ENCODE results near the gene SPON1.

The SPON1 gene

DNA sequence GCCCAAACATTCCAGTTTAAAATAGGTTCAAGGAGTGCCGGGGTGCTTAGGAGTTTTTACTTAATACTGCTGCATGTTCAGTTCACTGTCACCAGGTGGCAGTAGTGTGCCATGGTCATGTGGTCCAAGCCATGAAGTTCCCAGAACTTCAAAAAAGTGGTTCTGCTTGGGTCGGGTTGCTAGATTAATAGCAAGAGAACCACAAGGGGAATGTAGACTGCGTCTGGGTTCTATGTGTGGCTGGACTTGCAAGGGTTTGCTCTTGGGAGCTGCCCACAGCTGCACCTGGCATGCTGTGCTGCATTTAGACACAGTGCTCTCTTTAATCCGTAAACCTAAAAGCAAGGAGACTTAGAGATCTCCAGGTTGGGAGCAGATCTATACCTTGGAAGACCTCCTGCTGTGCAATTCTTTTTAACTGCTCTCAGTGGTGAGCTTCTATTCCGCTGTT, 6.5 kb upstream of the SPON1 start:
- peak; percentile 80 to 84 for DNase-seq (ENCODE audit: low read depth in 2 of 2)
- TF ChIP-seq, protein P1, sequence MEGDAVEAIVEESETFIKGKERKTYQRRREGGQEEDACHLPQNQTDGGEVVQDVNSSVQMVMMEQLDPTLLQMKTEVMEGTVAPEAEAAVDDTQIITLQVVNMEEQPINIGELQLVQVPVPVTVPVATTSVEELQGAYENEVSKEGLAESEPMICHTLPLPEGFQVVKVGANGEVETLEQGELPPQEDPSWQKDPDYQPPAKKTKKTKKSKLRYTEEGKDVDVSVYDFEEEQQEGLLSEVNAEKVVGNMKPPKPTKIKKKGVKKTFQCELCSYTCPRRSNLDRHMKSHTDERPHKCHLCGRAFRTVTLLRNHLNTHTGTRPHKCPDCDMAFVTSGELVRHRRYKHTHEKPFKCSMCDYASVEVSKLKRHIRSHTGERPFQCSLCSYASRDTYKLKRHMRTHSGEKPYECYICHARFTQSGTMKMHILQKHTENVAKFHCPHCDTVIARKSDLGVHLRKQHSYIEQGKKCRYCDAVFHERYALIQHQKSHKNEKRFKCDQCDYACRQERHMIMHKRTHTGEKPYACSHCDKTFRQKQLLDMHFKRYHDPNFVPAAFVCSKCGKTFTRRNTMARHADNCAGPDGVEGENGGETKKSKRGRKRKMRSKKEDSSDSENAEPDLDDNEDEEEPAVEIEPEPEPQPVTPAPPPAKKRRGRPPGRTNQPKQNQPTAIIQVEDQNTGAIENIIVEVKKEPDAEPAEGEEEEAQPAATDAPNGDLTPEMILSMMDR (IDR thresholded peaks at IDR 0.05; ENCODE audit: low read depth, low read length): peak; percentile 91

DNA sequence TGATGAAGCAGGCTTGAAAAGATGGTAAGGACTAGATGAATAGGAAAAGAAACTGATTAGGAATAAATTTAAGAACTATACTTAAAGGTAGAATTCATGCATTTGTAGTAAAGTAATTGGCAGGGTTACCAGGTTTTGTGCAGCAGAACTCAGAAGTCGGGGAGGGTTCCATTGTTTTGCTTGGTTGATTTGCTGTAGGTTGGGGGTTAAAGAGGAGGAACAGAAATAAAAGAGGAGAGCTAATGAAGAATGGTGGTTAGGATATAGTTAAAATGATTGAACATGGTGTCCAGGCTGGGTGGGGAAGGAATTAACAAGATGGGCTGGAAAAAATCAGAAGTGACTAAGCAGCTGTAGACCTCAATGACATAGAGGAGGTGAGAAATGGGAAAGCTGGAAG, 5.5 kb upstream of the SPON1 start:
- TF ChIP-seq, protein P1 (IDR thresholded peaks at IDR 0.05; ENCODE audit: low read depth, low read length): no peak
- DNase-seq (ENCODE audit: low read depth in 2 of 2): no peak
- H3K4me3 ChIP-seq (replicated peaks in 1 of 2; ENCODE audit: low read depth in 2 of 2, low read length in 2 of 2): no peak overlapping the region

More for the DNA sequence above, 6.5 kb upstream of the SPON1 start:
- H3K4me3 ChIP-seq (replicated peaks in 1 of 2; ENCODE audit: low read depth in 2 of 2, low read length in 2 of 2): no peak overlapping the region

DNA sequence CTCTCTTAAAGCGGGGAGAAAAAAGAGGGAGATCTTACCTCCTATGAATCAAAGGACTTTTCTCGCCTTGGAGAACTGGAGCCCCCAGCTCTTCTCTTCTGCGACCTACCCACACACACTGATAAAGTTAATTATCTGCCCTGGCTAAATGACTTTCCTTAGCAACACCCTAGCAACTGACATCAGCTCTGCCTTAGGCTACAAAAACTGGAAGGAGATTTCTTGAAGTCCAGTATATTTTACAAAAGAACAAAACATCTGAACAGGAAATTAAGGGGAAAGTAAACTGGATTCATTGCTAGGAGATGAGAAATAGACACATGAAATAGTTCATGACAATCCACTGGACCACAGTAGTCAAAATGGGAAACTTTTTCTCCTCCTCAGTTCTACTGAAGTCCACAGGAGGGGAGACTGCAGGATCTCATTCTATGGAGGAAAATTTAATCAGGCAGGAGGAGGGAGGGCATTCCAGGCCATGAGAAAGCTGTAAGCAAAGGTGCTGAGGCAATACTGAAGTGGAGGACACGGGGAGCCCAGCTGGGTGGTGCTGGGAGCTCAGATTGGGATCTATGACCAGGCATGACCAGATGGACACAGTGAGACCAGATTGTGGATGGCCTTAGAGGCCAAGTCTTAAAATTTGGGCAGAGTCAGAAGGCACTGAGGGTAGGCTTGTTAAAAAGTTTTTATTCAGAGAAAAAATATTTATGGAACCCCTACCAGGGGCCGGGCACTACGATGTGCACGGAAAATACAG, 3.7 kb upstream of the SPON1 start:
- TF ChIP-seq, protein P1 (IDR thresholded peaks at IDR 0.05; ENCODE audit: low read depth, low read length): no peak
- H3K4me3 ChIP-seq (replicated peaks in 1 of 2; ENCODE audit: low read depth in 2 of 2, low read length in 2 of 2): no peak overlapping the region
- DNase-seq (ENCODE audit: low read depth in 2 of 2): no peak

DNA sequence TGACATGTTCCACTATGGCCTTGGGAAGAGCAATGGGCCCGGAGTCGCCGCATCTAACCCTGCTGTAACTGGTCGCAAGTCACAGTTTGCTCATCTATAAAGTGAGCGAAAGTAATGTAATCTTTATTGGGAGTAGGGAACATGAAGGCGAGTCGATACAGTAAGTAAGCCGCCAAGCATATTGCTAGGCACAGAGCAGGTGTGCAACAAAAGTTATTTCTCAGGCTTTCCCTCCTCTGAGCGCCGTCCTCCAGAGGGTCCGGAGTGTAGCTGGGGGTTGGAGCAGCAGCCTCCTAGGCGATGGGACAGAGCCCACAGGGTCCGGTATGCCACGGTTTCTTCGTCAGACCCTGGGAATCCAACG, 343 bp upstream of the SPON1 start:
- H3K4me3 ChIP-seq (replicated peaks in 1 of 2; ENCODE audit: low read depth in 2 of 2, low read length in 2 of 2): peak overlapping the region in 1 of 2 donors; percentile 2
- TF ChIP-seq, protein P1 (IDR thresholded peaks at IDR 0.05; ENCODE audit: low read depth, low read length): no peak
- DNase-seq (ENCODE audit: low read depth in 2 of 2): no peak

DNA sequence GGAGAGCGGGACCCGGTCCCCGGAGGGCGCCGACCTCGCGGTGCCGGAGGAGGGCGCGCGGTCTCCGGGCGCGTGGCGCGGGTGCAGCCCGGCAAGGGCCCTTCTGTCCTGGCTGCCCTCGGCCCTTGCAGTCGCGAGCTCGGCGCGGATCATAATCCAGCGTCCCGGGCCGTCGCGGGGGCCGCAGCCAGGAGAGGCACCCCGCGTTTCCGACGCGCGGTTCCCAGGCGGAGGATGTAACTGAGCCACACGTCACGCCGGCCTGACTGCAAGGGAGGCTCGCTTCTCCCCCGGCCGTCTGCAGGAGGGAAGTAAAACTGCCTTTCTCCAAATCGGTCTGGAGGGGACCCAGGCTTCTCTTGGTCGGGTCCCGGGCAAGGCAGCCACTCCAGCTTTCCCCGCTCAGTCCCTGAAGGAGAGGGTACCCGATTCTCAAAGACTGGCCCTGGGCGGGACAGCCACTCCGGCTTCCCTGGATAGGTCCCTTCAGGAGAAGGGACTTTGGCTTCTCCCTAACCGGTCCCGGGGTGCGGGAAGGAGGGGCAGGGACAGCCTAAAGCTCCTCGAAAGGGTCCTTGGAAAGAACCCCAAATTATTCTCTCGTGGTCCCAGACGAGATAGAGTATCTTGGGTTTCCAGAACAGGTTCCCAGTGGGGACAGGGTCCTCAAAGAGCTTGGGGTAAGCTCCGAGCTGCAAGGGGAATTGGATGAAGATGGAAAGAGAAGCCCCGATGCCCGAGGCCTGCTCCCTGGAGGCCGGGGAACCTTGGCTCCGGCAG, 836 bp downstream of the SPON1 start:
- peak overlapping the region in 1 of 2 donors; percentile 35 for H3K4me3 ChIP-seq (replicated peaks in 1 of 2; ENCODE audit: low read depth in 2 of 2, low read length in 2 of 2)
- peak in 1 of 2 donors; percentile 27 for DNase-seq (ENCODE audit: low read depth in 2 of 2)

DNA sequence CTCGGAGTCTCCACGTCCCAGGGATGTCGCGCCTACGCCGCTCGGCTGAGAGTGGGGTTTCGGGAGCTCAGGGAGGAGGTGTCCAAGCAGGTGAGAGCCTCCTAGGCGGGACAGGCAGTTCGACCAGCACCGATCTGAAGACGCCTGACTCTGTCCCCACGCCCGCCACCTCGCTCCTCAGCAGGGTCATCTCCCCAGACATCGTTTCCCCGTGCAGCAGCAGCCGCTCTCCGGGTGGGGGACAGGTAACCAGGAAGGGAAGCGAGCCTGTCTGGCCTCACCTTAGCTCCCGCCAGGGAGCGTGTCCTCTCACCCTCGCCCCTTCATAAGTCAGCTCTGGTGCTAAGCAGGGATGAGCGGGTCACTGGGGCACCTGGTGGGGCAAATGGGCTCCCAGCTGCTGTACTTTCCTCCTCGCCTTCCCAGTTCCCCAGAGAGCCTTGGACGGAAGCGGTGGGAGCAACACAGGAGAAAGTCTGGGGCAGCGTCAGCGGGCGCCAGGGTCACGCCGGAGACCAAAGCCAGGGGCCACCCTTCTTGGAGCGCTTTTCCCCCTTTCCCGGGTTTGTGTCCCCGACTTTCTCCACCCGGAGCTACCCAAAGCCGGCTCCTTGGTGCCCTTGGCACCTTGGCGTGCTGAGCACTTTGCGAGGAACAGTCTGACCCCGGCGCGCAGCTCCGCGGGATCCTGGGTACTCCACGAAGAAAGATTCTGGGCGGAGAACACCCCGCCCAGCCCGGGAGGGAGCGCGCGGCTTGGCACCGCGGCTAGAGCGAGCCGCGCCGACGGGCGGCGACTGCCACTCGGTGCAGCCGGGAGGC, 1.6 kb downstream of the SPON1 start:
- TF ChIP-seq, protein P1 (IDR thresholded peaks at IDR 0.05; ENCODE audit: low read depth, low read length): no peak
- peak overlapping the region in 1 of 2 donors; percentile 11 for H3K4me3 ChIP-seq (replicated peaks in 1 of 2; ENCODE audit: low read depth in 2 of 2, low read length in 2 of 2)
- DNase-seq (ENCODE audit: low read depth in 2 of 2): no peak

More for the DNA sequence above, 836 bp downstream of the SPON1 start:
- TF ChIP-seq, protein P1 (IDR thresholded peaks at IDR 0.05; ENCODE audit: low read depth, low read length): no peak

All from cardiac fibroblast (primary cell).